Uterus (tissue), 2 donors: ENCODE results near the gene ARMC8.

Experiments
- CTCF ChIP-seq, 4 experiments: fragments of 200-600 bp in 2 of 4; fragments of 450-650 bp in 2 of 4; sonication (generic) in 2 of 4; IDR thresholded peaks; one replicate each; pipeline ENCODE4 v1.5.1; 2016 to 2019; ENCODE audit warnings: antibody characterized with exemption in 4 of 4, mild to moderate bottlenecking in 2 of 4, moderate library complexity in 1 of 4
- POLR2A ChIP-seq, 2 donors: fragments of 450-650 bp; IDR thresholded peaks; one replicate each; pipeline ENCODE4 v1.6.1; 2016; ENCODE audit warnings: antibody characterized with exemption in 2 of 2, mild to moderate bottlenecking in 1 of 2, moderate library complexity in 1 of 2

GRCh38 chr3:138197524-138197923, 10.4 kb downstream of the ARMC8 start:
- no peak for TF ChIP-seq CTCF (IDR thresholded peaks at IDR 0.05)
- TF ChIP-seq POLR2A (IDR thresholded peaks at IDR 0.05) = no peak
